ENCODE results near the gene IQSEC3.

The IQSEC3 gene

DNA sequence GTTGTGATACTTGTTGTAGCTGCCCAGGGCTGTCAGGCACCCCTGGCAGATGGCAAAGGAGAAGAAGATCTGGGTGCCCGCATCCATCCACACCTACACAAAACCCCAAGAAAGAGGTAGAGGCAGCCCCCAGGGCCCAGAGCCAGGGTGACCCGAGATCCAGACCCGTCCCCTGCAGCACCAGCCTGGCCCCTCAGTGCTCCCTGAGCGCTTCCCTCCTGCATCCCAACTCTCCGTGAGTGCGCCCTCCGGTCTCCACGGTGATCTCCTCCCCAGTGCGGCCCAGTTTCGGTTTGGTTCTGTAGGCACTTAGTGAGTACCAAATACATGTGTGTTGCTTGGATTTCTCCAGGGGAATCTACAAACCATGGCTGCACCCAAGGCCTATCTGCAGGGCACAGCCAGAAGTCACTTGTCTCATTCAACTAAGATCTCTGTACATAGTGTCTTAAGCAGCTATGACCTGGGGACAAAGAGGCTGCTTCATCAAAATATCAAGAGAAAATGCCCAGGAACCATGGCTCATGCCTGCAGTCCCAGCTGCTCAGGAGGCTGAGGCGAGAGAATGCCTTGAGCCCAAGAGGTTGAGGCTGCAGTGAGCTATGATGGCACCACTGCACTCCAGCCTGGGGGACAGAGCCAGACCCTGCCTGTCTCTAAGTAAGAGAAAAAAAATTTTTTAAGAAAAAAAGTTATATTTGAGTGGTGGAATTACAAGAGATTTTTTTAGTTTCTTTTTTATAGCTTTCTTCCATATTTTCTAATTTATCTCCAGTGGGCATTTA lies 131.5 kb downstream of the IQSEC3 start:
- DNase-seq (ENCODE audit: low spot score) = no peak

DNA sequence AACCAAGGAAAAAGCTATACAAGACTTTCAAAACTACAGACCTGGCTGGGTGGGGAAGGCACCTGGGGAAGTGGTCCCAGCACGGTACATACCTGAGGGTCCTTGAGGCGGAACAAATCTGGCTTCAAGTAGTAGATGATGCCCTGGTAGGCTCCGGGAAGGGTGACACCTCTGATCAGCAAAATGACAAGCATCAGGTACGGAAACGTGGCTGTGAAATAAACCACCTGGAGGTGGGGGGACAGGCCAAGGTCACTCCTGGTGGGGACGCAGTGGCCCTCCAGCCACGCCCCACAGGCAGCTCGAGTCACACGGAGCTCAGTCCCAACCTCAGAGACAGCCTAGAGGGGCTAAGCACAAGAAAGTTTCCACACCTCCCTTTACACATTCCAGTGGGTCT lies 132.1 kb downstream of the IQSEC3 start:
- DNase-seq (ENCODE audit: low spot score) = no peak

DNA sequence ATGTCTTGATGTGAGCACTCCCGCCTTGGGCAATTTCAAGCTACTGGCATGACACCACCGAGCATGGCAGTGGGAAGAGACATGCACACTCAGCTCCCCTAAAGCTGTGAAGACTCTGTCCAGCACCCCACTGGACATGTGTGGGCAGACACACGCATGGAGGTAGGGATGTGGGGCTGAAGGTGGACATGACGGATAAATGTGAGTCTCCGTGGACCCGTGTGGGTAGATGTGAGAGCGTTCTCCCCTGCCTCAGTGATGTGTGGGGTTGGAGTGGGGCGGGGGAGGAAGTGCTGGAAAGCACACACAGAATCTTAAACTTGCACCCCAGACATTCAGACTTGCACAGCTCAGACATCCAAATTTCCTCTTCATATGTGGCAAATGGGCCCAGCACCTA lies 134.8 kb downstream of the IQSEC3 start:
- DNase-seq (ENCODE audit: low spot score) = no peak

DNA sequence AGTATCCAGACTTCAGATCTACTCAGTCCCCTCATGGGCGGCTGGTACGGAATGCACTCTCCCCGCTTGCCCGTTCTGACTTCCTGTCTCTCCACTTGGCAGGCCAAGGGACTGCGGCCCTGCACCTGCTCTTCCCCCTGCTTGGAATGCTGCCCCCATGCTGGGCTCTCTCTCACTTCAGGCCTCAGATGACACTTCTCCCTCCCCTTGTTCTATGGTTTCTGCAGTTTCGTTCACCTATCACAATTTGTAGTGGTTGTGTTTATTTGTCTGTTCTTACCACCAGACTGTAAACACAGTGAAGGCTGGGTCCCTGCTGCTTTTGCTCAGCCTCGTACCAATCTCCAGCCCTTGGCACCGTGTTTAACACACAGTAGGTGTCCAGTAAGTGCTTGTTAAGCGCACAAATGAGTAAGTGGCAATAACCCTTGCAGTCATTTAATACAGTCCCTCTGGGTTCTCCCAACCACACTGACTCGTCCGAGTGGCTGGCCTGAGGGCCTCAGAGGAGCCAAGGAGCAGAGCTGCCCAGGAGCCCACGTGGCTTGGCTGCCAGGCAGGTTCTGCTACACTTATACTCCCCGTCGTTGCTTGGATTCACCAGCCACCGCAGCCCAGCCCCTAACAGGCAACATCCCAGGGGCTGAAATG lies 135.6 kb downstream of the IQSEC3 start:
- DNase-seq (ENCODE audit: low spot score) = no peak

DNA sequence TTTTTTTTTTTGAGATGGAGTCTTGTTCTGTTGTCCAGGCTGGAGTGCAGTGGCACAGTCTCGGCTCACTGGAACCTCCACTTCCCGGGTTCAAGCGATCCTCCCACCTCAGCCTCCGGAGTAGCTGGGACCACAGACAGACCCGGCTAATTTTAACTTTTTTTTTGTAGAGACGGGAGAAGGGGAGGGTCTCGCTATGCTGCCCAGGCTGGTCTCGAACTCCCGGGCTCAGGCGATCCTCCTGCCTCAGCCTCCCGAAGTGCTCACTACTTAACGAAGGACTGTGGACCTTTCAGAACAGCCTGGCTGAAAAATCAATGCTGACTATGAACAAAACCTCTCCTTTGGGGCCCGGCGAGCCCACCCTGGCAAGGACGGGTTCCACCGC lies 136.5 kb downstream of the IQSEC3 start:
- no peak for DNase-seq (ENCODE audit: low spot score)

DNA sequence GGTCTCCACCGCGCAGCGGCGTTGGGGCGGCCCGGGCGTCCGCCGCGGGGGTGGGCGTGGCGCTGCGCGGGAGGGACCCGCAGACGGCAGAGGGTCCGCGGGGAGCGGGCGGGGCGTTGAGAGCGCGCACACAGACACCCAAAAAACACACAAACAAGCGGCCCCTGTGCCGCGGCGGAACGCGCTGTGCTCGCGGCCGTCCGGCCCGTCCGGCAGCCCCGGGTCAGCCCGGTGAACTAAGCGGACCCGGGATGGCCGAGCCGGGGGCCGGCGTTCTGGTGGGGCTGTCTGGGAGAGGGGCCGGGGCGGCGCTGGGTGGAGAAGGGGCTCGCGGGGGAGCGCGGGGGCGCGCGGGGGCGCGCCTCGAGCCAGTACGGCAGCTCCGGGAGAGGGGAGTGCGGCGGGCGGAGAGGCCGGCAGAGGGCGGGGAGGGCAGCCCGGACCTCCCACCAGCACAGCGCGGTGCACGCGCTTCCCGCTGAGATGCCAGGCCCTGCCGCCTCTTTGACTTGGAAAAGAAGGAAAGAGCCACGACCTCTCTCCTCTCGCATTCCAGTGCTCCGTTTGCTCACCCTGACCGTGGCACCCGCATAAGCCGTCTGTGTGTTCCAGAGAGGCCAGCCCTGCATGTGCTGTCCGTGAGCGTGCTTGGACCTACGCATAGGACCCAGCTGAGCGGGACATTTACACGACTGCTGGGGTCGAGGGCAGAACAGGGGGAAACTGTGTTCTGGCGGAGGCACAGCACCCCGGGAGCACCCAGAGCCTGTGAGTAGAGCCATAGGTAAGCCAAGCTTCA lies 137.1 kb downstream of the IQSEC3 start:
- DNase-seq (ENCODE audit: low spot score) = no peak

DNA sequence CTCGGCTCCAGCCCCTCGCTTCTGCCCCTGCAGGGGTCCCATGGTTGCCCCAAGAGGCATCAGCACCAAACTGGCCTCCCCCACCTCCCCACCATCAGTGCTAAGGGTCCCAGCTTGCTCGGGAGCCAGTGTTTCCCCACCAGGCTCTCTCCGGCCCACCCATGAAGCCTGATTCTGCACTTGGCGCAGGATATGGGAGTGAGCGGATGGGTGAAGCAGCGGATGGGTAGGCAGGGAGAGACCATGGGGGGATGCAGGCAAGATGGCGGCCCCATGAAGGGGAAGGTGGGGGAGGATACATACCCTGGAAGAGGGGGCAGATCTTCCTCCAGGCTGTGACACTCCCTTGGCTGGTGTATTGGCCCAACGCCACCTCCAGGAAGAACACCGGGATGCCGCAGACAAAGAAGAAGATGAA lies 137.7 kb downstream of the IQSEC3 start:
- no peak for DNase-seq (ENCODE audit: low spot score)

DNA sequence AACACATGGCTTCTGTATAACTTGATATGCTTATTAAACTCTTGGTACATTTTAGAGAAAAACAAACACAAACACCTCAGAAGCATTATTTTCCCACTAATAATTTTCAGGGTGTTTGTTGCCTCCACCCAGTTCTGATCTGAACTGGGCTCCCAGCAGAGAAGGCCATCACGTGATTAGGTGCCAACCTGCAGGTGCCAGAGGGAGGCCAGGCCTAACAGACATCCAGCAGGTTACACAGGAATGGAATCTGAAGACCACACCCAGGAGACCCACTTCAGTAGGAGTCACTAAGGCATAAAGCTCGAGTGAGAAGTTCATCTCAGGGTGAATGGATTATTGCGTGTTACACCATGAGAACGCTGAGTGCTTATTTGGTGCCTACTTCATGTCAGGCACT lies 138.5 kb downstream of the IQSEC3 start:
- DNase-seq (ENCODE audit: low spot score) = no peak

DNA sequence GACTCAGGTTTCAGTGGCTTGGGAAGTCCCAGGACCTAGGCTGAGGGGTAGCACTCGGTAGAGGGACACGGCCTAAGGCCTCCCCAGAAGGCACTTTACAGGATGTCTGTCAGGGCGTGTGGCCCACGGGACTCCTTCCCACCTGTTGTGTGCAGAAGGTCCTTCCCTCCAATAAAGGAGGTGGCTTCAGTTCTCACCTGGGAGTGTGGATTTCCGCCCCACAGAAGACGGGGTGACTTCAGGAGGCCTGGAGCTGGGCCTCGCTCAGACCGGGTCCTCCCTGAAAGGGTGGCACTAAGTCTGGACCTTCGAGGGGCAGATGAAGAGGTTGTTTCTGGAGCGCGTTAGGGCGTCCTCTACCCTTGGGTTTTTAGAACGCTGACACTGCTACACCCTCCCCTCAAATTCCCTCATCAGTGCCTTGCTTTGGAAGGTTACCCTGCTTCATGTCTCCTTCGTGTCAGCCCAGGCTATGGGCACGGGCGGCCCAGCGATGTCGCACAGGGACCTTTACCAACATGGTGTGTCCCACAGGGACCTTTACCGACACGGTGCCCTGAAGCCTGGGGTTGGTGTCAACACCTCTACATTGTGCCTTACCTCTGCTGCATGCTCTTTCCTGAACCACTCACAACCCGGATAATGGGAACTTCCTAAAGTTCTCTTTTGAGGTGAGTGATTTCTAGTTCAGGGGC lies 140.3 kb downstream of the IQSEC3 start:
- no peak for DNase-seq (ENCODE audit: low spot score)

DNA sequence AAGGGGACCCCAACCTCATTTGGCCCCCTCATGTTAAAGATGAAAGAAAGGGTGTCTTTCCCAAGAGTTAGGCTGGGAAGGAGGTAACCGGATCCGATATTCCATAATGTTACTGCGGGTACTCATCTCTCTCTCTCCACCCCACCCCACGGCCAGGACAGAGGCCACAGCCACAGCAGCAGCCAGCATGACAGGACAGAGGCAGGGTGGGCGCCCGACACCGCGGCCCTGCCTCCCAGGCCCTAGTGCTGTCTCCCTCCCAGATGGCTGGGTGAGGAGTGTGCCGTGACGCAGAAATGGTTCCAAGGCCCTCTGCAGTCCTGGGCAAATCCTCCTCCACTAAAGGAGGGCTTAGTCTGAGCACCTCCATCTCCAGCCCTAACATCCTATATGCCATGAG lies 141.2 kb downstream of the IQSEC3 start:
- DNase-seq (ENCODE audit: low spot score) = no peak

DNA sequence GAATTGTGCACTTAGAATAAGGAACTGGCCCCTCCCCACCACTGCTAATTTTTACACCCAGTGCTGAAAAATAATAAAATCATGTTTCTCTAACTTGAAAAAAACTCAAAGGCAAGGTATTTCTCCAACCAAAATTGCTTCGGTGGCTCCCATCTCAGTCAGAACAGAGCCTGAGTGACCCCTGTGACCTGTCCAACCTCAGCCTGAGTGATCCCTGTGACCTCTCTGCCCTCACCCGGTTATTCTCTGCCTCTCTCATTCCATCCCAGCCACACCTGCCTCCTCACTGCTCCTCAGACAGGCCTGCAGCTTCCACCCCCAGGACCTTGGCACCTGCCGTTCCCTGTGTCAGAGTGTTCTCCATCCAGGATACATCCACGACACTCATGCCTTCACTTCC lies 142.2 kb downstream of the IQSEC3 start:
- DNase-seq (ENCODE audit: low spot score) = no peak

DNA sequence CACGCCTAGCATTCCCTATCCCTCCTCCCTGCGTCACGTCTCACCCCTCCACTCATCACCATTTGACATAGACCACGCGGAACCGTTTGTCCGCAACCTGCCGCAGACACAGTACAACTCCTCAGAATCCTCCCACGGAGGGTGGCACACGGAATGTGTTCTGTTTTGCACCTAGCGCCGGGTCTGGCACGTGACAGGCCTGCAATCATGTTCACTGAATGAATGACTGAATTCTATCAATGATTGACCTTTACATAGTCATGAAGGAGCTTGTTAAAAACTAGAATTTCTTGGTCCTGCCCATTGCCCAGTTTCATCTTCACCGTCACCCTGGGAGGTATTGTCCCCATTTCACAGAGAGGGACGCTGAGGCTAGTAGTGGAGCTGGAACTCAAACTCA lies 142.7 kb downstream of the IQSEC3 start:
- no peak for DNase-seq (ENCODE audit: low spot score)

DNA sequence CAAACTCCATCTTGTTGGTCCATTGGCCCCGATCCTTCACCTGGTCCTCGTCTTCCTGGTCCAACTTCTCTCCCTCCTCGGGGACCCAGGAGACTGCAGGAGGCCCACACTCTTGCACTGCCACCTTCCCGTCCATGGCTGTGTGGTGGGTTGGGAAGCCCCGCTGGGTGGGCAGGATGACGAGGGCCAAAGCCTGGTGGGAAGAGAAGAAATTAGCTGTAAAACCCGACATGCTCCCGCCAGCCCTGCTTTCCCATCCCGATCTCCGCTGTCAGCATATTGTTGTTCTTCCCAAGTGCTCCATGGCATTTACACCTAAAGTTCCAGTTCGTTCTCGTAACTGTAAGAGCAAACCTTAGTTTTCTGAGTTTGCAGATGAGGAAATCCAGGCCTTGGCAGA lies 143.3 kb downstream of the IQSEC3 start:
- DNase-seq (ENCODE audit: low spot score) = no peak

DNA sequence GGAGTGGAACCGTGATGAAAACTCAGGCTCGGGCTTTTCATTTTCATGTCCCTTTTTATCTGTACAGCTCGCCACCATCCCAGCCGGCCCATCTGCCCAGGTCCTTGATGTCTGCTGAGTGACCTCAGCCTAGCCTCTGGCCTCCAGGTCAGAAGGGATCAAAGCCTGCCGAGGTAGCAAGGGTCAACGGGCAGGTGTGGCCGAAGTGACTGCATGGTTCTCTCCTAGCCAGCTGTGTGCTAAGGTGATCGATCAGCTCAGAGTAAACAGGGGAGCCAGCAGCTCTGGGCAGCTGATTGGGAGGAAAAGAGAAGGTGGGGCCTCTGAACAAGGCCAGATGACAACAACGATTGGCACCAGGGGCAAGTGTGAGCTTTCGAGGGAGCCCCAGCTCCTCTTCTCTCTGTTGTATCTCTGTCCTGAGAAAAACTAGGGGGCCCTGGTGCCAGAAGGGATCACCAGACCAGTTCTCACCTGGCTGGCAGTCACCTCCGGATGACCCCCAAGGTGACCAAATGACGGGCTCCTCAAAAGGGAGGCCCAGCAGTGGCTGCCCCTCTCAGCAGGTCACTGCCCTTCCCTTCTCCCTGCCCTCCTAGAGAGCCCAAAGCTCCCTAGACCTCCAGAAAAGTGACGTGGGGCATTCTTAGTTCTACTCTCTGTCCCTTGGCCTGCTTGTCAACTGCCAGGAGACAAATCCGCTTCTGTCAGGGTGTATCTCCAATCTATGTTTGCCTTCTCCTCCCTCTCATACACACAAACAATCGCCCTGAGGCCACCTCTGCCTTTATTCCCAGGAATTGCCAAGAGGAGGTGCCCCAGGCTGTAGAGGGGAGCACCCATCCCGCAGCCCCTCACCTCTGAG lies 143.9 kb downstream of the IQSEC3 start:
- no peak for DNase-seq (ENCODE audit: low spot score)

DNA sequence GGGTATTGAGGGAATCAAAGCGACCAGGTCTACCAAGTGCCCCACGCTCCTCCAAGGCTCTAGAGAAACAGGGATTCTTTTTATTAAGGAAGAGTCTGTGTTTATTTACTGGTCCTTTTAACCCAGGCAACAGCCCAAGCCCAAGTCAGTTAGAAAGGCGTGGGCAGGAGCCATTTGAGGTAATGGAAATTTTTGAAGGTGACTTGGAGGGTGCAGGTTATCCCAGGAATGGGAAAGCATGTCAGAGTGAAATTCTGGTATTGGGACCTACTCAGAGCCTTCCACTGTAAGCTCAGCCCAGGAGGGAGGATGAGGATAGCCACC lies 144.5 kb downstream of the IQSEC3 start:
- no peak for DNase-seq (ENCODE audit: low spot score)

DNA sequence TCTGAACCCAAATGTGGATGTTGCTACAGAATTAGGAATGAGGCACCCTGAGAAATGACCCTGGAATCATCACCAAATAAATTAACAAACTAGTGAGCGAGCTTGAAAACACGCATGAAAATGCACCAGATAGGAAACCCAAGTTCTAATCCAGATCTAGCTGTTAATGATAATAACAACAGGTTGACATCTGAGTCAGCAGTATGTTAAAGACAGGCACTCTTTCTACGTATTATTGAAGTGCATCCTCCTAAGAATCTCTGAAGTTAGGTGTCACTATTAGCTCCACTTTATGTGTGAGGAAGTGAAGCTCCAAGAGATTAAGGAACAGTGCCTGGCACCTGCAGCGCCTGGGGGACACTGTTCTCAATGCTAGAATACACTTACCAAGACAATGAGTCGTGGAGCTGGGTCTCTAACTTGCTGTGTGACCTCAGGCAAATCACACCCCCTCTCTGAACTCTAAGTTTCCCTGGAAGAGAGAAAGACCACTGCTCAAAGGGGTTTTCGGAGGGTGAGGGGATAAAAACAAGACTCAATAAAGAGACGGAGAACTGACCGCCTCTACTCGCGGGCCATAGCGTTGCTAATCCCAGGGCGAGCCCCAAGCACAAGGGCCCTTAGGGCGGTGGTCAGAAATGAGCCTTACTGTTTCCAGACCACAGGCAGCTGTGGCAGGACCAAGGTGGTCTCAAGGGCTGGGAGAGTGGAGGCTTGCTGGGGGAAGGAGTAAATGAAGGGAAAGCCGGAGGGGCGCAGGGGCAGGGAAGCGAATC lies 145.3 kb downstream of the IQSEC3 start:
- DNase-seq (ENCODE audit: low spot score) = no peak

DNA sequence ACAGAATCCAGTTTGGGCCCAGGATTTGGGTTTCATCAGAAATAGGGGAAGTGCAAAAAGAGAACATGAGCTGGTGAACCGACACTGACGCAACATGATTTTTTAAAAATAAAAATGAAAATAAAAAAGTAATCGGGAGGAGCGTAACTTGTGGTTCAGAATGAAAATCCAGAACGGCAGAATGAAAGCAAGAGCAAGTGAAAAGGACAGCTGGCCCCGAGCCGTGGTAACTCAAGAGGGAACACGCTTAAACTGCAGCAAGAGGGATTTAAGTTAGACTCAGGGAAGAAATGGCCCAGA lies 145.8 kb downstream of the IQSEC3 start:
- DNase-seq (ENCODE audit: low spot score) = no peak

DNA sequence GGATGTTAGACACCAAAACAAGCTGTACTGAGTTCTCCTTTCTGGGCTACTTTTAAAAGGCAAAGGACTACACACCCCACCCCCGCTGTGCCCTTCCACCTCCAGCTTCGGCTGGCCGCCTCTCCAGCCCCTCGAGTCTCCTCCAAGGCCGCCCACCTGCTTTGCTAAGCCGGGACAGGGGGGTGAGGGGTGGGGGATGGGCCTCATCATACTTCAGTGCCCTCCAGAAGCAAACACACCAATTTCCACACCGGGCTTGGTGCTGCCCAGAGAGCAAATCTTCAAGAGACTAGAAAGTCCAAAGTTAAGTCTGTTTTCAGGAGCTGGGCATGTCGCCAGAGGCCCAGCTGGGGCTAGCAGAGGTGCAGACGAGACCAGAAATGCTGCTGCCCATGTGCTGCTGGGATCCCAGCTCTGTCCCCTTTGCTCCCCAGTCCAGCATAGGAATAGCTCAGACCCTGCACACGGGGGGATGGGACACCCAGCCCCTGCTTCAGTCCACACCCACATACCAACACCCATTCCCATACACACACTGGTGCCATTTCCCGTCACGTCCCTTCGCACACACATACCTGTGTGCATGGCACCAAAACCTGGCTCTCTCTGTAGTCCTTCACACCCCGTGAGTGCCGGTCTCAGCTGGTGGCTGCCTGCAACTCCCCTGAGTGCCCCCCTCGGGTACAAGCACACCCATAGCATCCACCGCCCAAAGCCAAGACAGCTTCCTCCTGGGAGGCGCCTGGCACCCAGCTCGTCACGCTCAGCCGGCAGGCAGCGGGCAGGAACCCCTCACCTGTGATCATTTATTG lies 146.4 kb downstream of the IQSEC3 start:
- no peak for DNase-seq (ENCODE audit: low spot score)

DNA sequence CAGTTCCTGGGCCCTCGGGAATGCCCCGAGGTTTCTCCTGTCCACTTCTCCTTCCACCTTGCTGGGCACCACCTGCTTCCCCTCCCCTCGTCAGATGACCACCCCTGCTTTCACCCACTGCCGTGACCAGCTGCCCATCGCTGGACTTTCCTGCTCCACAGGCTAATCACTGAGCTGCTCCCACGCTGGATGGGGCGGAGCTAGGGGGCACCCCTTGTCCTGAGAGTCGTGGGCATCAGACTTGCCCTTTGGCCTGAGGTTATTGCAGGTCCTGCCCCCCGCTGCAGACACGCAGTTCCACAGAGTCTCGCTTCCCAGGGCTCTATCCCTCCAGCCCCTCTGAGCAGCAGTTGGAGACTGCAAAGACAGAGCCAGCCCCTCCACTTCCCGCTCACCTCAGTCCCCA lies 147.0 kb downstream of the IQSEC3 start:
- DNase-seq (ENCODE audit: low spot score) = no peak
